ENCODE measurements around the gene CD38.
A peak's percentile ranks its signal among the peaks of the same experiment; 100 is the strongest.

CD38 gene

DNA sequence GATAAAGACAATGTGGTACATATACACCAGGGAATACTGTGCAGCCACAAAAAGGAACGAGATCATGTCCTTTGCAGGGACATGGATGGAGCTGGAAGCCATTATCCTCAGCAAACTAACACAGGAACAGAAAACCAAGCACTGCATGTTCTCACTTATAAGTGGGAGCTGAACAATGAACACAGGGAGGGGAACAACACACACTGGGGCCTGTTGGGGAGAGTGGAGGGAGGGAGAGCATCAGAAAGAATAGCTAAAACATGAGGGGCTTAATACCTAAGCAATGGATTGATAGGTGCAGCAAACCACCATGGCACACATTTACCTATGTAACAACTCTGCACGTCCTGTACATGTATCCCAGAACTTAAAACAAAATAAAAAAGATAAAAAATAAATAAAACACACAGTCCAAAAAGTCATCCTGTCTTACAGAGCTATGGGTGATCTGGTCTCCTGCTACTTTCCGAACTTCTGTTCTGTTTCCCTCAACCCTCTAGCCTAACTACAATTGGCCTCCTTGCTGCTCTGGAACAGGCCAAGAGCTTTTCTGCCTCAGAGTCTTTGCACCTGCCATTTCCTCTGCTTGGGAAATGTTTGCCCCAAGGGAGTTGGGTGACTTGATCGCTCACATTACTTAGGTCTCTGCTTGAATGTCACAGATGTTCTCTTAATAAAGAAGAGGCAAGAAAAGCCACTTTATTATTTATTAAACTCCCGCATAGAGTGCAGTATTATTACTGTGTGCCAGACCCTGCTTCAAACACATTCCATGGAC is 1.1 kb upstream of the CD38 start:
- TF ChIP-seq, protein P1, sequence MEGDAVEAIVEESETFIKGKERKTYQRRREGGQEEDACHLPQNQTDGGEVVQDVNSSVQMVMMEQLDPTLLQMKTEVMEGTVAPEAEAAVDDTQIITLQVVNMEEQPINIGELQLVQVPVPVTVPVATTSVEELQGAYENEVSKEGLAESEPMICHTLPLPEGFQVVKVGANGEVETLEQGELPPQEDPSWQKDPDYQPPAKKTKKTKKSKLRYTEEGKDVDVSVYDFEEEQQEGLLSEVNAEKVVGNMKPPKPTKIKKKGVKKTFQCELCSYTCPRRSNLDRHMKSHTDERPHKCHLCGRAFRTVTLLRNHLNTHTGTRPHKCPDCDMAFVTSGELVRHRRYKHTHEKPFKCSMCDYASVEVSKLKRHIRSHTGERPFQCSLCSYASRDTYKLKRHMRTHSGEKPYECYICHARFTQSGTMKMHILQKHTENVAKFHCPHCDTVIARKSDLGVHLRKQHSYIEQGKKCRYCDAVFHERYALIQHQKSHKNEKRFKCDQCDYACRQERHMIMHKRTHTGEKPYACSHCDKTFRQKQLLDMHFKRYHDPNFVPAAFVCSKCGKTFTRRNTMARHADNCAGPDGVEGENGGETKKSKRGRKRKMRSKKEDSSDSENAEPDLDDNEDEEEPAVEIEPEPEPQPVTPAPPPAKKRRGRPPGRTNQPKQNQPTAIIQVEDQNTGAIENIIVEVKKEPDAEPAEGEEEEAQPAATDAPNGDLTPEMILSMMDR (IDR thresholded peaks at IDR 0.05; ENCODE audit: low read depth, low read length, missing control alignments), result no peak
- Histone ChIP-seq H3K36me3 (replicated peaks) (no peaks in the 10 kb centered on the region), H3K4me3 (ENCODE audit: low read depth, low read length) (no peak overlapping the region), H3K27ac (no peak overlapping the region), H3K27me3 (replicated peaks) (no peaks in the 10 kb centered on the region)
- no peak for DNase-seq
- in situ Hi-C loops (cut with HindIII; ENCODE audit: low pct_ligation_motif_present, low sequenced_read_pairs), result no loop called here

DNA sequence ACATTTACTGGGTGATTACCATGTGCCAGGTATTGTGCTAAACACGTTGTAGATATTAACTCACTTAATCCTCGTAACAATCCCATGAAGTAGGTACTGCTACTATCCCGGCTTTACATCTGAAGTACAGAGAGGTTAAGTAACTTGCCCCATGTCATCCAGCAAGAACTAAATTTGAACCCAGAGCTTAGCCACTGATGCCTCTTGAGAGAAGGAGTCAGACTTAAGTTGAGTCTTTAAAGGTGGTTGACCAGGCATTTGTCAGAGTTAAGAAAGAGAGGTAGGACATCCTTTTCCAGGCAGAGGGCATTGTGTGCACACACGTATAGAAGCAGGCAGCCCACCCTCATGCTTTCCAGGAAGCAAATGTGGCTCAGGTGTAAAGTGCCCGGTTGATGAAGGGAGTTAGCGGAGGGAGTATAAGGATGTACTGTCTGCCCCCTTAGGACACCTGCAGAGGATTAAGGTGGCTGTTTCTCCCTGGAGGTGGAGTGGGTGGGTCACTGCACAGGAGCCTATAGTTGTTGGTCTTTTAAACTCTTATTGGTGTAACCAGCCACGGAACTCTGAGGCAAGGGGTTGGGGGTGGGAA is 335 bp upstream of the CD38 start:
- in situ Hi-C loops (cut with HindIII; ENCODE audit: low pct_ligation_motif_present, low sequenced_read_pairs), result no loop called here

DNA sequence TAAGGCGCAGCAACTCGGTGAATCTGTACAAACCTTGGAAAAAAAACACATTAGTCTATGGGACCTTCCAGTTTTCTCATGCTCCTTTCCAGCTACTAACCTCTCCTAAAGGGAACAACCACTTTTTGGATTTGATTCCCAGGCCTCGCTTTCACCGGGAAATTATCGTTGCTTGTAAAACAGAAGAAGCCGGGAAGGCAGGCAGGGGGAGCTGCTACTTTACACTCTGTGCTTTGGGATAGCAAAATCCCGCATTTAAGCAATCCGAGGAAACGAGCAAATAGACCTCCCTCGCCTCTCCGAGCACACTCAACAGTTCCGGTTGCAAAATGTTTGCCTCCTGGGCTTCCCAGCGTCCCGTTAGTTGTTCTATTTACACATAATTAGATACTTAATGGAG is 1.2 kb downstream of the CD38 start:
- Histone ChIP-seq H3K27ac (peak overlapping the region; percentile 39), H3K27me3 (replicated peaks) (no peaks in the 10 kb centered on the region), H3K36me3 (replicated peaks) (no peaks in the 10 kb centered on the region), H3K4me3 (ENCODE audit: low read depth, low read length) (peak overlapping the region; percentile 55)
- in situ Hi-C loops (cut with HindIII; ENCODE audit: low pct_ligation_motif_present, low sequenced_read_pairs), result no loop called here
- peak; percentile 59 for DNase-seq
- TF ChIP-seq, protein P1 (IDR thresholded peaks at IDR 0.05; ENCODE audit: low read depth, low read length, missing control alignments), result peak; percentile 73

More for the DNA sequence above, 335 bp upstream of the CD38 start:
- no peak overlapping the region for H3K27ac ChIP-seq
- H3K4me3 ChIP-seq (ENCODE audit: low read depth, low read length), result no peak overlapping the region
- no peak for DNase-seq
- H3K36me3 ChIP-seq (replicated peaks), result no peaks in the 10 kb centered on the region
- TF ChIP-seq, protein P1 (IDR thresholded peaks at IDR 0.05; ENCODE audit: low read depth, low read length, missing control alignments), result no peak
- H3K27me3 ChIP-seq (replicated peaks), result no peaks in the 10 kb centered on the region

DNA sequence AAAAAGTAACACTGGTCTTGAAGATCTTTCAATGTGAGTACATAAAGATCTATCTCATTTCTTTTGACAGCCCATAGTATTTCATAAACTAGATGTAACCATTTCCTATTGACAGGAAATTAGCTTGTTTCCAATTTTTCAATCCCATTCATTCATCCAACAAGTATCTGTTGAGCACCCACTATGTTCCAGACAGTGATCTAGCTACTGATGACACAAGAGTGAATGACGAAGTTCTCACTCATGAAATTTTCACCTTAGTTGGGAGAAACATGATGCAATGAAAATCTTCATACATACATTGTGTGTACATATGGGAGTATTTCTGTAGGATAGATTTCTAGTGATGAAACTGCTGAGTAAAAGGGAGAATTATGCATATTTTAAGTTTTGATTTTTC is 1.7 kb downstream of the CD38 start:
- TF ChIP-seq, protein P1 (IDR thresholded peaks at IDR 0.05; ENCODE audit: low read depth, low read length, missing control alignments), result no peak
- no peak overlapping the region for H3K4me3 ChIP-seq (ENCODE audit: low read depth, low read length)
- H3K27me3 ChIP-seq (replicated peaks), result no peaks in the 10 kb centered on the region
- H3K36me3 ChIP-seq (replicated peaks), result no peaks in the 10 kb centered on the region
- H3K27ac ChIP-seq, result peak overlapping the region; percentile 39
- in situ Hi-C loops (cut with HindIII; ENCODE audit: low pct_ligation_motif_present, low sequenced_read_pairs), result no loop called here
- DNase-seq, result no peak

DNA sequence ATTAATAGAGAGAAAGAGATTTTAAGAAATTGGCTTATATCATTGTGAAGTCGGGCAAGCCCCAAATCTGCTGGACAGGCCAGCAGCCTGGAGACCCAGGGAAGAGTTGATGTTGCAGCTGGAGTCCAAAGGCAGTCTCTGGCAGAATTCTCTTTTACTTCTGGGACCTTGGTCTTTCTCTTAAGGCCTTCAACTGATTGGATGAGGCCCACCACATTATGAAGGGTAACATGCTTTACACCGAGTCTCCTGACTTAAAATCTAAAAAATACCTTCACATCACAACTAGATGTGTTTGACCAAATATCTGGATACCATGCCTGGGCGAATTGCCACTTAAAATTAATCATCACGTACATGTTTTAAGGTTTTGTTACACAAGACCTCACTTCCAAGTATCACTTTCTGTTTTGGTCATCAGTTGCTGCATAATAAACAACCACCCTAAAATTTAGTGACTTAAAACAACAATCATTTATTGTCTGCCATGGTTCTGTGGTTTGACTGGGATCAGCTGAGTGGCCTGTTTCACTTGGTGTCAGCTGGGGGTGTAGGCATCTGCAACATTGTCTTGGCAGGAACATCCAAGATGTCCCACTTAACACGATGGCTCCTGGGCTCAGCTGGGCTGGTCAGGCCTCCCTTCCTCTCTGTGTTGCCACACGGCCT is 3.4 kb downstream of the CD38 start:
- no peaks in the 10 kb centered on the region for H3K27me3 ChIP-seq (replicated peaks)
- DNase-seq, result no peak
- H3K27ac ChIP-seq, result no peak overlapping the region
- no peaks in the 10 kb centered on the region for H3K36me3 ChIP-seq (replicated peaks)
- in situ Hi-C loops (cut with HindIII; ENCODE audit: low pct_ligation_motif_present, low sequenced_read_pairs), result no loop called here
- H3K4me3 ChIP-seq (ENCODE audit: low read depth, low read length), result no peak overlapping the region
- TF ChIP-seq, protein P1 (IDR thresholded peaks at IDR 0.05; ENCODE audit: low read depth, low read length, missing control alignments), result no peak

Measured in brain microvascular endothelial cell (primary cell).